Embryonic facial prominence (tissue), 1 donor: ENCODE data around the gene CFL1.
A peak's percentile ranks its signal among the peaks of the same experiment; 100 is the strongest.

Experiments
- DNase-seq: peaks from one replicate; pipeline ENCODE4 v3.0.0-alpha.2; 2016; ENCODE audit errors: extremely low spot score

Gene CFL1

GRCh38 chr11:65888163-65888814 is 30.3 kb upstream of the CFL1 start, which contains the start of gene FIBP:
FIBP (minus strand) TSS chr11:65888471; CDS start chr11:65888418, 53 bp downstream.
- DNase-seq: peak; percentile 94

GRCh38 chr11:65887723-65888162 is 29.8 kb upstream of the CFL1 start:
- no peak for DNase-seq

GRCh38 chr11:65886826-65887722 is 29.1 kb upstream of the CFL1 start:
- DNase-seq: no peak

GRCh38 chr11:65885808-65886536 is 28.0 kb upstream of the CFL1 start:
- DNase-seq: no peak

GRCh38 chr11:65885231-65885630 is 27.3 kb upstream of the CFL1 start:
- DNase-seq: no peak

- no peak for DNase-seq
These were observed 26.7 kb upstream of the CFL1 start for GRCh38 chr11:65884716-65885092.

GRCh38 chr11:65883786-65884715 is 26.1 kb upstream of the CFL1 start:
- no peak for DNase-seq

- no peak for DNase-seq
These were observed 25.2 kb upstream of the CFL1 start for GRCh38 chr11:65883058-65883761.

- no peak for DNase-seq
These were observed 24.4 kb upstream of the CFL1 start for GRCh38 chr11:65882120-65883057.

GRCh38 chr11:65880844-65881421 is 23.0 kb upstream of the CFL1 start:
- no peak for DNase-seq

- no peak for DNase-seq
These were observed 22.0 kb upstream of the CFL1 start for GRCh38 chr11:65880027-65880426.

GRCh38 chr11:65879617-65880016 is 21.6 kb upstream of the CFL1 start, which contains the start of gene CTSW:
CTSW (plus strand) TSS chr11:65879837; CDS start chr11:65879855, 18 bp downstream.
- DNase-seq: no peak

GRCh38 chr11:65873318-65874156 is 15.6 kb upstream of the CFL1 start:
- peak; percentile 69 for DNase-seq

GRCh38 chr11:65872586-65873317 is 14.8 kb upstream of the CFL1 start, which contains the start of gene EFEMP2:
EFEMP2 (minus strand) TSS chr11:65872800; CDS start chr11:65872354, 446 bp downstream.
- no peak for DNase-seq

GRCh38 chr11:65871811-65872548 is 14.0 kb upstream of the CFL1 start:
- DNase-seq: no peak
